ENCODE measurements around the gene NAA16. TPM values are rescaled to one million over a fixed set of nuclear protein-coding genes. Genes with fewer than 3 reads are reported as not detected.

NAA16 gene
- total and polyA plus RNA-seq, 9 of the 15 experiments (the other 6 are each of a cell fraction or from before 2014, with no cell fraction given) = 3.7 to 18.2 (median 12.0) TPM

- TF ChIP-seq ATF6 (CRISPR knock-in tag; IDR thresholded peaks at IDR 0.05) (no peak), FOSL1 (tag; conservative IDR thresholded peaks at IDR 0.05) (peak; percentile 59), ZNF121 (CRISPR knock-in tag; conservative IDR thresholded peaks at IDR 0.05) (no peak), NFIC (IDR thresholded peaks at IDR 0.05) (peak; percentile 38; the same call in 1 of the 2 replicates), HES1 (IDR thresholded peaks at IDR 0.05; ENCODE audit: low read depth) (no peak), SIRT6 (IDR thresholded peaks at IDR 0.05; ENCODE audit: low read depth, low read length) (no peak), MCM5 (IDR thresholded peaks at IDR 0.05; ENCODE audit: low read depth) (no peak), ZNF436 (CRISPR knock-in tag; IDR thresholded peaks at IDR 0.05) (no peak), TGIF2 (CRISPR knock-in tag; IDR thresholded peaks at IDR 0.05) (no peak), CBFA2T2 (conservative IDR thresholded peaks at IDR 0.05) (no peak), ZNF282 (CRISPR knock-in tag; IDR thresholded peaks at IDR 0.05) (no peak), MEIS2 (IDR thresholded peaks at IDR 0.05; ENCODE audit: partially characterized antibody) (peak; percentile 51)
Measured at GRCh38 chr13:41345914-41346589, 35.0 kb downstream of the NAA16 start (continued).
